H1 (cell line): ENCODE data around the gene CD58. TPM values are rescaled to one million over a fixed set of nuclear protein-coding genes. Genes with fewer than 3 reads are reported as not detected.
A peak's percentile ranks its signal among the peaks of the same experiment; 100 is the strongest.

Source experiments
- BACH1 ChIP-seq: IDR thresholded peaks from 2 replicates; pipeline ENCODE4 v1.6.1; 2012; ENCODE audit warnings: low read length, improper control_type of control experiment
- BRCA1 ChIP-seq: IDR thresholded peaks from 2 replicates; pipeline ENCODE4 v1.6.1; 2012; ENCODE audit warnings: low read depth, low read length, improper control_type of control experiment
- CBX8 ChIP-seq: fragments of 300-800, 300-1000 bp; sonication (generic); IDR thresholded peaks from 2 replicates; pipeline ENCODE4 v1.7.1; 2016; ENCODE audit warnings: low read depth, low read length, borderline replicate concordance
- CREB1 ChIP-seq: IDR thresholded peaks from 2 replicates; pipeline ENCODE4 v1.6.1; 2012; ENCODE audit warnings: inconsistent platforms
- JUN ChIP-seq: IDR thresholded peaks from 2 replicates; pipeline ENCODE4 v1.6.1; 2011; ENCODE audit warnings: low read depth, mild to moderate bottlenecking, improper control_type of control experiment, low read length
- RAD21 ChIP-seq, 2 experiments: IDR thresholded peaks in 1 of 2; conservative IDR thresholded peaks in 1 of 2; 2 replicates each; pipeline ENCODE4 v1.6.1; 2011; ENCODE audit warnings: low read depth in 2 of 2, low read length in 2 of 2, improper control_type of control experiment in 1 of 2, inconsistent platforms in 1 of 2, mild to moderate bottlenecking in 1 of 2, moderate library complexity in 1 of 2
- SRF ChIP-seq: IDR thresholded peaks from 2 replicates; pipeline ENCODE4 v1.6.1; 2011; ENCODE audit warnings: mild to moderate bottlenecking, low read depth, low read length, moderate library complexity
- TBP ChIP-seq: IDR thresholded peaks from 2 replicates; pipeline ENCODE4 v1.6.1; 2011; ENCODE audit warnings: low read depth, low read length, improper control_type of control experiment
- polyA plus RNA-seq, 7 experiments: library from polyadenylated mRNA; depleted of rRNA in 3 of 7; stranded (reverse) in 5 of 7; unstranded in 2 of 7; fragments of >200 nt in 5 of 7; fragments of 200-250 nt in 2 of 7; gene quantifications; 1 replicate in 5 of 7; 2 replicates in 1 of 7; 4 replicates in 1 of 7; pipeline versions ENCODE4 v1.2.1 to v1.2.3, GENCODE V29; 2011 to 2013; ENCODE audit warnings: missing spikeins in 2 of 7, mixed read lengths in 2 of 7
- total RNA-seq: library from RNA; stranded (reverse); fragmentation: NEBNext Ultra II Directional; extraction: Animal tissue kit (Norgen Biotek cat#: 25700); gene quantifications from 2 replicates; pipeline ENCODE4 v1.2.1, GENCODE V29; 2021

Gene CD58
- total and polyA plus RNA-seq, 2 of the 8 experiments (the other 6 are each of a cell fraction or from before 2014, with no cell fraction given), result 5.3 to 5.5 TPM

DNA sequence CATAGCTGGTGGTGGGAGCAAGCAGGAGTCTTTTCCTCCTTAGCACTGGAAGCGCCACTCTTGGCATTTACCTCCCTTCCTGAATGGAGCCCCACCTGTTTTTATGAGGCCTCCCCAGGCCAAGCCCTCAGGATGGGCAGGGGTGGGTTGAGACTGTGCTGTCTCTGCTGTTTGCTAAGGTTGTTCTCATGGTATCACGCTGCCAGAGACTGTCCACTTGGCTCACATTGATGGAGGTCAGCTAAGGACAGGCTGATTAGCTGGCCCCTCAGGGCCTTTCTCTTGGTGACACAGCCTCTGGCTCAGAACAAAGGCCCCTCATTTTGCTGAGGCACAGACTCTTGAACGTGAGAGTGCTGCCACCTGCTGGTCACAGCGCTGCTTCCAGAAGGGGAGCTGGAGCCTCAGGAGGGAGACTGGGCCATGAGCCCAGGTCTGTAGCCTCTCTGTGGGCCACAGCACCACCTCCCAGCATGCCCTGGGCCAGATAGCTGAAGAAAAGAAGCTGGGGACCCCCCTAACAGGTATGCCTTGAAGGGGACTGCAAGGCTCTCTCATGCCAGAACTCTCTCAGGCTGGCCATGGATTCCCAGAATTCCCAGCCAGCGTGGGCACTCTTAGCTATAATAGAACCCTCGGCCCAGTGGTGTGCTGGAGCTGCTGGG is 85.6 kb downstream of the CD58 start (continued):
- TF ChIP-seq BACH1, result no peak
- peak; percentile 96 to 97 for TF ChIP-seq RAD21 (IDR thresholded peaks at IDR 0.05 in 1 of 2, conservative IDR thresholded peaks at IDR 0.05 in 1 of 2; ENCODE audit: low read depth in 2 of 2, low read length in 2 of 2)
- TF ChIP-seq CREB1, result no peak
- no peak for TF ChIP-seq JUN
- no peak for TF ChIP-seq SRF
- TF ChIP-seq TBP, result no peak
- TF ChIP-seq BRCA1, result no peak
- no peak for TF ChIP-seq CBX8
